NCI-H128 (cell line): ENCODE measurements around the gene IGSF21.
"Not testable (repeated sequence)": the region's sequence is repeated elsewhere in the genome, so short reads cannot be mapped to it uniquely, and the experiment has no call there.

Experiments
- DNase-seq: peaks from one replicate; lab custom pipeline; 2025; ENCODE audit not compliant: unreplicated experiment; lab: John Stamatoyannopoulos, UW

The IGSF21 gene

GRCh38 chr1:18144916-18145647 lies 37.5 kb downstream of the IGSF21 start:
- DNase-seq, result no peak

GRCh38 chr1:18145851-18146618 lies 38.4 kb downstream of the IGSF21 start:
- DNase-seq, result no peak

GRCh38 chr1:18146886-18147285 lies 39.3 kb downstream of the IGSF21 start:
- DNase-seq, result no peak

GRCh38 chr1:18147672-18148071 lies 40.1 kb downstream of the IGSF21 start:
- no peak for DNase-seq

- no peak for DNase-seq
These were observed 40.9 kb downstream of the IGSF21 start for GRCh38 chr1:18148461-18148860.

GRCh38 chr1:18149027-18149641 lies 41.5 kb downstream of the IGSF21 start:
- no peak for DNase-seq

- DNase-seq, result no peak
These were observed 44.0 kb downstream of the IGSF21 start for GRCh38 chr1:18151436-18152122.

GRCh38 chr1:18154430-18155194 lies 47.0 kb downstream of the IGSF21 start:
- no peak for DNase-seq

- no peak for DNase-seq
These were observed 48.3 kb downstream of the IGSF21 start for GRCh38 chr1:18155881-18156385.

GRCh38 chr1:18157352-18157751 lies 49.8 kb downstream of the IGSF21 start:
- no peak for DNase-seq

- DNase-seq, result no peak
These were observed 50.4 kb downstream of the IGSF21 start for GRCh38 chr1:18157968-18158367.

- no peak for DNase-seq
These were observed 51.1 kb downstream of the IGSF21 start for GRCh38 chr1:18158714-18159113.

- DNase-seq, result no peak
These were observed 52.8 kb downstream of the IGSF21 start for GRCh38 chr1:18160290-18160942.

- no peak for DNase-seq
These were observed 54.1 kb downstream of the IGSF21 start for GRCh38 chr1:18161690-18162089.

GRCh38 chr1:18165640-18166039 lies 58.0 kb downstream of the IGSF21 start:
- not testable (repeated sequence) for DNase-seq

- DNase-seq, result no peak
These were observed 58.7 kb downstream of the IGSF21 start for GRCh38 chr1:18166341-18166740.

- no peak for DNase-seq
These were observed 59.3 kb downstream of the IGSF21 start for GRCh38 chr1:18166929-18167328.

- no peak for DNase-seq
These were observed 62.8 kb downstream of the IGSF21 start for GRCh38 chr1:18170444-18170843.

- DNase-seq, result no peak
These were observed 66.4 kb downstream of the IGSF21 start for GRCh38 chr1:18174037-18174436.

- no peak for DNase-seq
These were observed 67.5 kb downstream of the IGSF21 start for GRCh38 chr1:18175051-18175450.
